ENCODE measurements around the gene TENT5A.
"Not testable (repeated sequence)": the region's sequence is repeated elsewhere in the genome, so short reads cannot be mapped to it uniquely, and the experiment has no call there.

The TENT5A gene

GRCh38 chr6:81749707-81750106 lies 2.8 kb downstream of the TENT5A start:
- DNase-seq: no peak

GRCh38 chr6:81748994-81749393 lies 3.5 kb downstream of the TENT5A start:
- DNase-seq: no peak

DNA sequence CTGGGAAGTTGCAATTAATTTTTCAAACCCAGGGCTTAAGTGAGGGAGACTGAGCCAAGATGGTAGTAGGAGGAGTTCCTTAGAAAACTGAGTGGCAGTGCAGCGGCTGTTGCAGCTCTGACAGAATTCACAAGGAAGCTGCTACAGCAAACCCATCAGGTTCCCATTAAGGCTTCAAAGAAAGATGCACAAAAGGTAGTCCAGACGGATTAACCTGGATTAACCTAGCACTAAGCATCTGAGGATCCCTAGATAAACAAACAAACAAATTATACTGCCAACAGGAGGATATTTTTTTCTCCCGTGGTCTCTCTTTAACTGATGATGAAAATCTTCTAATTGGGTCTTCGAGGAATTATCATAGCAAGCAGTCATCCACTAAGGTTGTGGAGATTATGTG lies 5.2 kb downstream of the TENT5A start:
- DNase-seq: no peak

DNA sequence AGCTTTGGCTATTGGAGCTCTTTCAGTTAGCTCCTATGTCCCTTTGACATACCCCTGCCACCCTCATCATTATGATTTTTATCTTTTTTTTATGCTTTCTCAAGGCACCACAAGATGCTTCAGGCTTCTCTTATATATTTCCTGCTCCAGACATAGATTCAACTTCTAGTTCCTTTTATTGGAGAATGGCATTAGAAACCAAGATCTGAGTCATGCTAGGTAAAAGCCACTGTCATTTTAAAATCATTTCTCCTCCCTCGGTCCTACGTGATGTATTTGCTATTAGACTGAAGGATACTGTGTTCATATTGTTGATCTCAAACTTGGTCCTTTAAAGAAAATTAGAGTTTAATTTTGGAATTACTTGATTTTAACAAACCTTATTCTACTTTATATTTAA lies 8.3 kb downstream of the TENT5A start:
- DNase-seq: no peak

DNA sequence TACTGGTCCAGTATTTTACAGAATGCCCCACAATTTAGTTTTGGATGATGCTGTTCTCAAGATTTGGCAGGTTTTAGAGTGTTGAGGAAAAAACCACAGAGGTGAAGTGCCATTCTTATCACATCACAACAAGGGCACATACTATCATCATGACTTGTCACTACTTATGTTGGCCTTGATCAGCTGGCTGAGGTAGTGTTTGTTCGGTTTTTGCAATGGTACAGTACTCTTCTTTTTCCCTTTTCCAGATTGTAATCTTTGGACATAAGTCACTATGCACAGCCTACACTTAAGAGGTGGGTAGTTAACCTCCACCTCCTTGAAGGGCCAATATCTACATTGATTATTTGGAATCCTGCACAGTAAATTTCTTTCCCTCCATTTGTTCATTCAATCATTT lies 8.8 kb downstream of the TENT5A start:
- no peak for DNase-seq

DNA sequence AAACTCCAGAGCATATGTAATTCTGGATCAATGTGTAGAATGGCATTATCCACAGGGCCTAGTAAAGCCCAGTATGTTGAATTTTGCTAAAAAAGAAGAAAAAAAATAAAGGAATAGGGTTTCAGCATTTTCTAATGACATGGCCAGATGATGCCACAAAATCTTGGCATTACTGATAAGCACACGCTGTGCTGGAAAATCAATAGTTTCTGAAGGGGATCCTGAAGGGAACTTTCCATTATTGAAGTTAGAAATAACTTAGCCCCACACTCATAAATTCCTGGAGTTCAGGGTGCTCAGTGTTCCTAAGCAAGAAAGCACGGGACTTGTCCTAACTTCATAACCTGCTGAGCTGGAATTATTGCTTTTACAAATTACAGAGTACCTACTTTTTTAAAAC lies 10.8 kb downstream of the TENT5A start:
- DNase-seq: no peak

DNA sequence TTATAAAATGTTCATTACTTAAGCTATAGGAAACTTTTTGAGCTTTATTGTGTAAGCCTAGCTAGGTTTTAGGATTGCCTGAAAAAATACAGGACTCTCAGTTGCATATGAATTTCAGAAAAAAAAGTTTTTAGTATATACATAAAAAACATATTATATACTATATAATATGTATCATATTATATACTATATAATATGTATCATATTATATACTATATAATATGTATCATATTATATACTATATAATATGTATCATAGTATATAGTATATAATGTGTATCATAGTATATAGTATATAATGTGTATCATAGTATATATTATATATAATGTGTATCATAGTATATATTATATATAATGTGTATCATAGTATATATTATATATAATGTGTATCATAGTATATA lies 11.9 kb downstream of the TENT5A start:
- not testable (repeated sequence) for DNase-seq

- DNase-seq: no peak
These were observed 13.0 kb downstream of the TENT5A start for GRCh38 chr6:81739230-81740195.

DNA sequence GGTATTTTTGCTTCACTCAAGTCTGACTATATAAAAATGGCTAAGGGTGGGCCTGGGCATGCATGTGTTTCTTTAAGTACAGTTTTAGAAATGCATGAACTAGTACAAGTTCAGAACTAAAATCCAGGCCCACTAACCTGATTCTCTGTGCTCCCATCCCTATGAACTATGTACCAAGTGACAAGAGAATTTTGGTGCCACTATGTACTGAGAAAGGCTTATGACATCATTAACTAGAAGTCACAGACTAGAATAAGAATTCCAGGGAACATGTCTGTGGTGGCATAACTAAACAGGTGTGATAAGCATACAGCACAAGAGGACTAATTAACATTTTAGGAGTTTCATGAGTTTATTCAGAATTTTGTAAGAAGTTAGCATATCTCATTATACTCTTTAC lies 16.1 kb downstream of the TENT5A start:
- DNase-seq: no peak

DNA sequence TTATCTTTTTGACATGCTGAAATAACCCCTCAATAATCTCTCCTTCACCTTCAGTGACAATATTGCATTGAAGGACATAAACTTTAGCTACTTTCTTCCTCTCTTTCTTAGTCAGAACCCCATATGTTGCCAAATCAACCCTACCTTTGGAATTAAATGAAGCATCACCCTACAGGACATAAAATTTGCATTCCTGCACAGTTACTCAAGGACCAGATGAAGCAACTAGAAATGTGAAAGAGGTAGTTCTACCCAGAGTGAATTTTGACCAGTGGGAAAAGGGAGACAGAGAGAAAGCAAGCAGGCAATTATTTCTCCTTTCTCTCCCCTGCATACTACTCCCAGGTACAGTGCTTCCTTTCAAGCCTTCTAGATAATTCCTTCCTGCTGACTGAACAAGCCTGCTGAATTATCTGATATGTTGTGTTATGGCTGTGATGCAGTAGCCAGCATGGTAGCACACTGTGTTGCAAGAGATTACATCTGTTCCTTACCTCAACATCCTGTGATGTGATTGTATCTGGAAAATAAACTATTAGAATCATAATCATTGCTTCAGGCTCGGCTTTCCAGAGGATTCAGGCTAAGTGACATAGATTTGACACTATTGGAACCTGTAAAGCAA lies 16.6 kb downstream of the TENT5A start:
- no peak for DNase-seq

DNA sequence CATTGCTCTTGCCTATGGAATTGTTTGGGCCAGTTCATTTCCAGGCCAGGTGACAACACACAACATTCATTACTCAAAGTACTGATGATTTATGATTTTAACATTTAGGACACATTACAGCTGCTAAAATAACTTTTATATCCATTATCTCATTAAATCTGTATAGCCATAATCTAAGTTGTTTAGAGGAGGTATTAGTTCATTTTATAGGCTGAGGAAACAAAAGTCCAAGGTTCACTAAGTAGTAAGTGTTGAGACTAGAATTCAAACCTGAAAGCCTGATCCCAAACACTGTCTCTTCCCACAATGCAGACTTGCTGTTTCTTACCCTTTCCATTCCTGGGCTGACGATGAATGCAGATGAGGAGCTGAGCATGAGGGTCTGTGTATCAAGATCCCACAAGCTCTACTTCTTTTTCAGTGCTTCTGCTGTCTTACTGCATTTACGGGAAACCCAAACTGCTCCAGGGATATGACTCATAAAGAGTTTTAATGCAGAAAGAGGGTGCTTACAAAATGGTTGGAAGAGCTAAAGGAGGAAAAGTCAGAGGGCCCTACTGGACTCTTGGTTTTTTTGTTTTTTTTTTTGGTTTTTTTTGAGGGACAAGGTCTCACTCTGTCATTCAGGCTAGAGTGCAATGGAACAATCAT lies 17.9 kb downstream of the TENT5A start:
- no peak for DNase-seq

GRCh38 chr6:81734081-81734480 lies 18.4 kb downstream of the TENT5A start:
- no peak for DNase-seq

- DNase-seq: no peak
These were observed 20.7 kb downstream of the TENT5A start for GRCh38 chr6:81731814-81732213.

DNA sequence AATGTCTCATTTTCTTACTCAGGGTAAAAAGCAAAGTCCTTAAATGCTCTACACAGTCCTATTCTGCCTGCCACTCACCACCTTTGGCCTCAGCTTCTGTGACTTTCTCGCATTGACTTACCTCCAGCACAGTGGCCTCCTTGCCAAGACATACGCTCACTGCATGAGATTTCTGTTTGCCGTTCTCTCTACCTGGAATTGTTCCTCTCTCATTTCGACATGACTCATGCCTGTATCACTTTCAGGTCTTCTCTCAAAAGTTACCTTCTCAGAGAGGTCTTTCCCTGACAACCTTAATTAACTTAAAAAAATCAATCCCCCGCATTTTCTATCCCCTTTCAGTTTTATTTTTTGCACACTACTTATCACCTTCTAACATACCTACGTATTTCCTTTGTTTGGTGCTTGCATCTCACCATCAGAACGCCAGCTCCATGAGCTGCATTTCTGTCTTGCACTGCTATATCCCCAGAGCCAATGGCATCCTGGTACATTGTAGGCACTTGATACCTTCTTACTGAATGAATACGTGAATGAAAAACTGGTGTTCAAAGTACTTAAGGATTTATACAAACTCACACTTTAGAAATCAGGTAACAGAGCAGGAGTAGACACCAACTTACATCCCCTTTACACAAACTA lies 24.5 kb downstream of the TENT5A start:
- no peak for DNase-seq

GRCh38 chr6:81725127-81725526 lies 27.4 kb downstream of the TENT5A start:
- no peak for DNase-seq

GRCh38 chr6:81722506-81723223 lies 29.8 kb downstream of the TENT5A start:
- DNase-seq: no peak

DNA sequence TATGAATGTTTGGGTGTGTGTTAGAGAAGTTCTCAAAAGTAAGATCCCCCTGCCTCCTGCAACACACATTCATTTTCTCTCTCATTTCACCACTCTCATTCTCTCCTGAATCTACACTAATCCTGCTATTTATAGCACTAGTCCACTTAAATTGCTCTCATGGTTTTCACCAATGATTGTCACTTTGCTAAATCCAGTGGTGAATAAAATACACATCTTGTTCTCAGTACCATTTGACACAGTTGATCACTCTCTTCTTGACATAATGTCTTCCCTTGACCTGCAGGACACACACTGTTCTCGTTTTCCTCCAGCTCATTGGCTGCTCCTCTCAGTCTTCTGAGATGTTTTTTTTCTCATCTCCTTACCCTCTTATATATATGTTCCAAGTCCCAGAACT lies 32.1 kb downstream of the TENT5A start:
- DNase-seq: no peak

DNA sequence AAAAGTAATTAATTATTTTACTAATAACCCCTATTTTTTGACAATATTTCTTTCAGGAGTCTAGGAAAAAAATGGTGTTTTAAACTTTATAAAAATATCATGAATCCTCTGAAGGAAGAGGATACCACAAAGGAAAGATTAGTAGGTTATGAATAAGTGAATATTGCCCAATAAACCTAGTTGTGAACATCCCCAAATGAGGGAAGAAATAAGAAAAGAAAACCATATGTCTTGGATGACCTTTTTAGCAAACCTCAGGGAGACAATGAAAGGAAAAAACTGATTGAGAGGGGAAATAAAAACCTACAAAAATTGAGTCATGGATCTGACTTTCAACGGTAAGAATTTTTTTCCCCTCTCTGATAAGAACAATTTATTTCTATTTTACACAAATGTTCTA lies 34.4 kb downstream of the TENT5A start:
- DNase-seq: no peak

DNA sequence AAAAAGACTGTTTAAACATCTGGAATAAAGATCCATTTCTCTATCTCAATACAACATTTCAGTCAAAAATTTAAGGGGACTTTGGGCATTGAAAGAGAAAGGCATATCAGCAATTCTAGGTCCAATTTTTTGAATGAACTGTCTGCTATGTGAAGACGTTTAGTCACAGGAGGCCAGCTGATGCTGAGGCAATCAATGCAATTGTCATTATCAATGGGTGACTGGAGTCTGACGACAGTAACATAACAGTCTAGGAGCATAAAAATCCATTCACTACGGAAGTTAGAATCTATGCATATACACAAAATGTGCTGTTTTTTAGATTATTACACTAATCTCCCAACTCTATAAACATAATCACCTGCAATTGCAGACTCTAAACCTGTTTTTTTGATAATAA lies 37.8 kb downstream of the TENT5A start:
- DNase-seq: no peak

GRCh38 chr6:81713205-81713604 lies 39.3 kb downstream of the TENT5A start:
- DNase-seq: no peak

GRCh38 chr6:81708113-81708699 lies 44.3 kb downstream of the TENT5A start:
- no peak for DNase-seq

DNA sequence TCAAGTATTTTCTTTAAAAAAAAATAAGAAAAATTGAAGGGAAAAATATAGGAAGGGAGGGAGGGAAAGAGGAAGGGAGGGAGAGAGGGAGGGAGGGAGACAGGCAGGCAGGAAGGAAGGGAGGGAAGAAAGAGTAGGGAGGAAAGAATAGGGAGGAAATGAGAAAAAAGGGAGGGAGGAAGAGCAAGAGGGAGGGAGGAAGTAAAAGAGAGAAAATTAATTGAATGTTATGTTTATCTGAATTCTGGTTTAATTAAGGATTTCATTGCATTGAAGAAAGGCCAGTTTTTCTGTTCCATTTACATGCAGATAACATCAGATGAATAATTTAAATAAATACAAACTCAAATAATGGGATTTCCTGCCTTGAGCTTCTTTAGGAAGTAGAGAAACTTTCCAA lies 47.8 kb downstream of the TENT5A start:
- no peak for DNase-seq
